ENCODE data around the gene CLASP1. TPM values are rescaled to one million over a fixed set of nuclear protein-coding genes. Genes with fewer than 3 reads are reported as not detected.

The CLASP1 gene
- total RNA-seq, 1 experiment from 2014 or later, result 45.9 TPM

GRCh38 chr2:121338281-121338680 lies 311.0 kb downstream of the CLASP1 start:
- Histone ChIP-seq H3K27ac (ENCODE audit: insufficient read length, low read depth, low read length) (no peak overlapping the region), H3T11ph (ENCODE audit: low read length) (no peak overlapping the region), H3K79me1 (ENCODE audit: insufficient read depth, low read depth, low read length, poor library complexity, severe bottlenecking) (no peaks in the 10 kb centered on the region), H4K91ac (ENCODE audit: insufficient read length, low read depth, low read length) (no peak overlapping the region), H2AK5ac (ENCODE audit: insufficient read length, low read length) (no peak overlapping the region), H3K14ac (ENCODE audit: insufficient read depth, low read length) (no peak overlapping the region; the same call in 1 of the 2 replicates), H4K20me1 (ENCODE audit: control insufficient read depth, insufficient read depth, insufficient read length) (no peaks in the 10 kb centered on the region), H3K27me3 (ENCODE audit: insufficient read depth, low read length) (no peaks in the 10 kb centered on the region), H2BK20ac (ENCODE audit: low read depth, low read length, poor library complexity, severe bottlenecking) (no peak overlapping the region), H4K5ac (ENCODE audit: insufficient read length, low read depth, low read length) (no peak overlapping the region), H3K23ac (ENCODE audit: insufficient read length, low read depth, low read length) (no peak overlapping the region), H3K4me1 (ENCODE audit: insufficient read depth, low read length) (0 out of 2 replicates have a peak, but pooled peaks cover 4% of the 10 kb centered on the region), H3K4ac (ENCODE audit: low read depth, low read length) (no peak overlapping the region), H3K56ac (ENCODE audit: insufficient read length, low read depth, low read length) (no peak overlapping the region), H2BK120ac (ENCODE audit: low read depth, low read length, poor library complexity, severe bottlenecking) (no peak overlapping the region), H3K18ac (ENCODE audit: insufficient read length, low read depth, low read length) (no peak overlapping the region), H2BK15ac (ENCODE audit: low read depth, low read length) (no peak overlapping the region), H2BK5ac (ENCODE audit: insufficient read length, low read length) (no peak overlapping the region), H3K9me3 (ENCODE audit: control insufficient read depth, low read depth, low read length) (no peaks in the 10 kb centered on the region), H2BK12ac (ENCODE audit: insufficient read length, low read depth, low read length) (no peak overlapping the region), H3K4me2 (ENCODE audit: insufficient read depth, insufficient read length, low read length) (no peak overlapping the region), H3K9ac (ENCODE audit: extremely low read depth, insufficient read length, low read length) (no peak overlapping the region), H3K23me2 (ENCODE audit: insufficient read length, low read depth, low read length, poor library complexity, severe bottlenecking) (no peaks in the 10 kb centered on the region), H3K79me2 (ENCODE audit: insufficient read depth, low read length) (no peaks in the 10 kb centered on the region), H4K8ac (replicated peaks; ENCODE audit: insufficient read length, low read depth, low read length) (no peak overlapping the region), H2AFZ (ENCODE audit: low read length) (no peak overlapping the region)
- Mint-ChIP-seq H3K36me3 (ENCODE audit: insufficient read depth in 1 of 3, low read depth in 3 of 3) (peaks cover 8 to 32% (median 31%) of the 10 kb centered on the region in 3 experiments; a peak in 6 of 7 replicates), H3K4me1 (peaks cover 29 to 34% of the 10 kb centered on the region in 2 experiments), H3K4me3 (no peak overlapping the region), H3K9me3 (no peaks in the 10 kb centered on the region), H3K27me3 (ENCODE audit: low read depth) (peaks cover 1% of the 10 kb centered on the region; the same call in 1 of the 2 replicates), H3K27ac (peak overlapping the region in 1 of 3 experiments; percentile 86; a peak in 2 of 7 replicates)
- no CpG with 5 or more reads among the region's 20 CpGs for WGBS (ENCODE audit: extremely low coverage, insufficient read length, low lambda C conversion rate)
- DNase-seq, result peak; percentile 85
- peak; percentile 71 for TF ChIP-seq CTCF (conservative IDR thresholded peaks at IDR 0.05)

All from H9 (cell line).